NCI-H146 treated with DMSO at 0.1 percent for 48 hours (cell line): ENCODE measurements around the gene SLC47A1.
"Not testable (repeated sequence)": the region's sequence is repeated elsewhere in the genome, so short reads cannot be mapped to it uniquely, and the experiment has no call there.

Experiments used
- DNase-seq: peaks from one replicate; lab custom pipeline; 2025; ENCODE audit not compliant: unreplicated experiment; lab: John Stamatoyannopoulos, UW

SLC47A1 gene

GRCh38 chr17:19551591-19552148 is 18.0 kb downstream of the SLC47A1 start:
- no peak for DNase-seq

GRCh38 chr17:19553036-19553435 is 19.4 kb downstream of the SLC47A1 start:
- DNase-seq = no peak

DNA sequence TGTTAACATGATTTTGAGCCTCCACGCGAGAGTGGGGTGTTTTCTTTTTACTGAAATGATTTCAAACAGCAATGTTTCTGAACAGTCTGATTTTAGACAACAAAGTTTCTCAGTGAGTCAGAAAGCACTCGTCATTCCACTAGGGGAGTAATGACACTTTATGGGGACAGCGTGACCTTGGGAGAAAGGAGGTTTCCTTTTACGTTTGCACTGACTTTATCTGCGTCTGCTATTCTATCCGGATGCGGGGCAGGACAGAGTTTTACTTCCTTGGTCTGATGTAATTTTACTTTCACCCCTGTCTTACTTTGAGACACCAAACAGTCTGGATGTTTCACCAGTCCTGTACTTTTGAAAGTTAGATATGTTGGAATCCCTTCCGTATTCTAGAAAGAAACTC is 20.7 kb downstream of the SLC47A1 start:
- no peak for DNase-seq

- DNase-seq = no peak
Measured at GRCh38 chr17:19555746-19556145, 22.1 kb downstream of the SLC47A1 start.

DNA sequence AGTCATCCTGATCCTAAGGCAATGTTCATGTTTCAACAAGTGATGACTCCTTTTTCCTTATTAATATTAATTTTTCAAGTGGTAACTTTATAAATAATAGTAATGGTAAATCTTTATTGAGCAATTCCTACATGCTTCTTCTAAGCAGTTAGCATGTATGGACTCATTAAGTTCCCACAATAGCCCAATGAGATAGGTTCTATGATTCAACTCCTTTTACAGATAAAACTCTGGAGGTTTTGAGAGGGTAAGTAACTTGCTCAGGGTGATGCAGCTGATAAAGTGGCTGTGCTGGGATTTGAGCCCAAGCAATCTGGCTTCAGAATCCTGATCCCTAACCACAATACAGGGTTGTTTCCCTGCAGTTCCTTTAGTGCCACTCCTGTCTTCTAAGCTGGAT is 25.3 kb downstream of the SLC47A1 start:
- no peak for DNase-seq

DNA sequence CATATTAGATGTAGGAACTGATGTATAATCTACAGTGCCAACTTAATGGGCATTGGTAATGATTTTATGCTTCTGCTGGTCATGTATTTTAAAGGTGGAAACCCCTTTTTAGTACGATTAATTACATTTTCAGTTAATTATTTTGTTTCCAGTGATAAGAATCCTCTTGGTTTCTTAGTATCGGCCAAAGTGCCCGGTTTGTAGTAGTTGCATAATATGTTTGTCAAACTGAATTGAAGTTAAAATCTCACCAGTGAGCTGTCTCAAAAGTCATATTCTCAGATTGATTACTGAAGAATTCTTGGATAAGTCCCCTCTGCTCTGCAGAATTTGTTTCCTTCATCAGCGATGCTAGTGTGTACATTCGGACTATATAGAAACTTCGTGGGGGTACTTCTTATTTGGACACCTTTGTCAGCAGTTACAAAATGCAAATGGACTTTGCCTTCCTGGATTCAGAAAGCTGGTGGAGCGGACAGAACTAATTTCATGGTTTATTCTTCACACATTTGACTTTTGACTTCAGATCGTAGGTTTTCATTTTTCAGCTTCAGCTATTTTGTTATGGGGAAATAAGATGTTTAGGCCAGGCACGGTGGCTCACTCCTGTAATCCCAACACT is 28.2 kb downstream of the SLC47A1 start:
- DNase-seq = no peak

DNA sequence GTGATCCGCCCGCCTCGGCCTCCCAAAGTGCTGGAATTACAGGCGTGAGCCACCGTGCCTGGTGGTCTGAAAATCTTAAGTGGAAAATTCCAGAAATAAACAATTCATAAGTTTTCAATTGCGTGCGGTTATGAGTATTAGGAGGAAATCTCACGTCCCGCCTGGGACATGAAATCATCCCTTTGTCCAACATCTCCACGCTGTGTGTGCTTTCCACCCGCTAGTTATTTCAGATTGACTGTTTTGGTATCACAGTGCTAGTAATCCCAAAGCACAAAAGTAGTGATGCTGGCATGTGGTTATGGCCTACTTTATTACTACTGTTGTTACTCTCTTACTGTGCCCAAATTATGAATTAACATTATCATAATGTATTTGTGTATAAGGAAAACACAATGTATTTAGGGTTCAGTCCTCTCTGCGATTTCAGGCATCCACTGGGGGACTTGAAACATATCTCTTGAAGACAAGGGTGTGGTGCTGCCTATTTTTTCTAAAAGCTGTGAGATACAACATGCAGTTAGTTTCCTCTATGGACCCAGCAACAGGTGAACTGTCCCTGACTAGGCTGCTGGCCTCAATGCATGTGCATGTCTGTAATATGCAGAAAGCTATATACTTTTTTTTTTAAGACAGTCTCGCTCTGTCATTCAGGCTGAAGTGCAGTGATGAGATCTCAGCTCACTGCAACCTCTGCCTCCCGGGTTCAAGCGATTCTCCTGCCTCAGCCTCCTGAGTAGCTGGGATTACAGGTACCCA is 32.3 kb downstream of the SLC47A1 start:
- no peak for DNase-seq

DNA sequence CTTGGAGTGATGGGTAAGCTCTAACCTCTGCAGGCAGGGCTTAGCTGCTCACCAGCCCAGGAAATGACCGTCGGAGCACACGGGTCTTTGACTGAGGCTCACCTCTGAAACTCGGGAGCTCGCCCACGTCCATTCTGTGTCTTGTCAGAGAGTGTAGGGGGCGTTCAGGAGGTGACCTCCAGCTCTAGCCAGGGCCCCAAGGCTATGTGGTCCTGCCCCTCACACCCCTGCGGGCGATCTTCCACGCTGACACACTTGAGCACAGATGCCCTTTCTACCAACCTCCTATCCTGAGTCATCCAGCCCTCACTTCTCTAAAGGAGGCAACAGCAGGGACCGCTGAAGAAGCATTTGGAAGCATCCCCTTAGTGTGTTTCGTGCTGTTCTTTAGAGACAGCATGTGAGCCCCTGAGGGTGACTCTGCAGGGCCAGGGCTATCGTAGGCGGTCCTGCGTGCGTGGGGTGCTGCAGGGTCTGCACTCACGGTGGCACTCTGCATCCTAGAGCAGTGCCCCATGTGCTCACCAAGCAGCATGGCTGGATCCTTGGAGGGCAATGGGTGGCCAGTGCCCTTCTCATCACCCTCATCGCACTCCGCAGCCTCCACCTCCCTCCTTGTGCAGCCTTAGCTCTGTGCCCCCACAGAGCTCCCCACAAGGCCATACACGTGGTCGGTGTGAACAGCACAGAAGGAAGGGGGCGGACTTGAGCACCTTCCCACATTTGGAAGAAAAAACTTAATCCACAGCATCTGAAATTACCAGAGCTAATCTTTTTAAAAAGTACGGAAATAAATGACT is 33.8 kb downstream of the SLC47A1 start:
- DNase-seq = no peak

GRCh38 chr17:19568016-19568350 is 34.3 kb downstream of the SLC47A1 start:
- no peak for DNase-seq

DNA sequence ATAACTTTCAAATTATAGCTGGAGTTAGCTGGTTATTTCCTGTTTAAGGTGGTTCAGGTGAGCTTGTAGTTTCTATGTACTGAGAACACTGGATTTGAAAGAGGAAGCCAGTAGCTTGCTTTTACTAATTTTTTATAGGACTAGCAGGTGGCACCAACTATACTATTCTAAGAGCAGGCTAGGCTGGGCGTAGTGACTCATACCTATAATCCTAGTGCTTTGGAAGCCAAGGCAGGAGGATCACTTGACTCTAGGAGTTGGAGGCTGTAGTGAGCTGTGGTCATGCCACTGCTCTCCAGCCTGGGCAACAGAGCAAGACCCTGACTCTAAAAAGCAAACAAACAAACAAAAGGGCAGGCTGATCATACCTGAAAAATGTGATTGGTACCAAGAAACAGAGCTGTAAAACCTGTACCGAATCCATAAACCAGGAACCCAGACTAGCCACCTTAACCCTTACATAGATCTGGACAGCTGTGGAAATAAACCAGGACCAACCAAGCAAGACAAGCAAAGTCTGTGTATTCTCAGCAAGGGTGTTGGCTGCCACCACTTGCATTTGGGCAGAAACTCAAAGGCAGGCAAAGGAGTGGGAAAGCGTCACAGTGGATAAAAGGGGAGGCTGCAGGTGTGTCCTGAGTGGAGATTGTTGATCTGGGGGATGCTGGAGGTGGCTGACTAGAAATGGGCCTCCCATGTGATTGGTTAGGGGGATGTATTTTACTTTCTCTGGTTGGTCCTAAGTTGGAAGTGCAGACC is 36.3 kb downstream of the SLC47A1 start:
- DNase-seq = no peak

- no peak for DNase-seq
Measured at GRCh38 chr17:19570544-19571062, 36.9 kb downstream of the SLC47A1 start.

GRCh38 chr17:19573075-19573474 is 39.4 kb downstream of the SLC47A1 start:
- no peak for DNase-seq

GRCh38 chr17:19574956-19575355 is 41.3 kb downstream of the SLC47A1 start:
- no peak for DNase-seq

- DNase-seq = no peak
Measured at GRCh38 chr17:19578545-19578944, 44.9 kb downstream of the SLC47A1 start.

- DNase-seq = no peak
Measured at GRCh38 chr17:19579192-19579761, 45.6 kb downstream of the SLC47A1 start.

GRCh38 chr17:19579867-19580565 is 46.4 kb downstream of the SLC47A1 start:
- no peak for DNase-seq

DNA sequence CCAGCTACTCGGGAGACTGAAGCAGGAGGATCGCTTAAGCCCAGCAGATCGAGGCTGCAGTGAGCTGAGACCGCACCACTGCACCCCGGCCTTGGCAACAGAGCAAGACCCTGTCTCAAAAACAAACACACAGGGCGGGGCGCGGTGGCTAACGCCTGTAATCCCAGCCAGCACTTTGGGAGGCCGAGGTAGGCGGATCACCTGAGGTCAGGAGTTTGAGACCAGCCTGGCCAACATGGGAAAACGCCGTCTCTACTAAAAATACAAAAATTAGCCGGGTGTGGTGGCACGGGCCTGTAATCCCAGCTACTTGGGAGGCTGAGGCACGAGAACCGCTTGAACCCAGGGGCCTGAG is 46.9 kb downstream of the SLC47A1 start:
- DNase-seq = not testable (repeated sequence)

GRCh38 chr17:19582152-19582551 is 48.5 kb downstream of the SLC47A1 start:
- not testable (repeated sequence) for DNase-seq

DNA sequence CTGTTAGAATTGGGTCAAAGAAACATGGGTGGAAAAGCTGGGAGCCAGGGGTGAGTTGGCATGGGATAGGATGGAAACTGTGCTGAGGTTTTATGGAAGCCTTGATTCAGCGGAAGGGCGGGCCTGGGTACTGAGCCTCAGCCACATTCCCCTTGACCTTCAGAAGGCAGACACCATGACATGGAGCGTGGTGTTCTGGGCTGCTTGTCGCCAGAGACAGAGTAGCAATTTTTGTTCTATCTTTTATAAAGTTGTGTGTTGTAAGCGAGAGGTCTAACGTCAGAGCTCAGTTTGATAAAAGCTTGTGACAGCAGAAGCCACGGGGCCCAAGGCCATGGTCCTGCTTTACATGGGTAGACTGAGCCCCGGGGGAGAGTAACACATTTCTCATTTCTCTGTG is 50.2 kb downstream of the SLC47A1 start:
- no peak for DNase-seq

- no peak for DNase-seq
Measured at GRCh38 chr17:19590451-19590850, 56.8 kb downstream of the SLC47A1 start.
